ENCODE measurements around the gene FAM20C. TPM values are rescaled to one million over a fixed set of nuclear protein-coding genes. Genes with fewer than 3 reads are reported as not detected.
"Not testable (repeated sequence)": the region's sequence is repeated elsewhere in the genome, so short reads cannot be mapped to it uniquely, and the experiment has no call there.

Gene FAM20C
- polyA plus RNA-seq, 12 donors, result 24.0 to 51.8 (median 32.9) TPM; not detected in 1

DNA sequence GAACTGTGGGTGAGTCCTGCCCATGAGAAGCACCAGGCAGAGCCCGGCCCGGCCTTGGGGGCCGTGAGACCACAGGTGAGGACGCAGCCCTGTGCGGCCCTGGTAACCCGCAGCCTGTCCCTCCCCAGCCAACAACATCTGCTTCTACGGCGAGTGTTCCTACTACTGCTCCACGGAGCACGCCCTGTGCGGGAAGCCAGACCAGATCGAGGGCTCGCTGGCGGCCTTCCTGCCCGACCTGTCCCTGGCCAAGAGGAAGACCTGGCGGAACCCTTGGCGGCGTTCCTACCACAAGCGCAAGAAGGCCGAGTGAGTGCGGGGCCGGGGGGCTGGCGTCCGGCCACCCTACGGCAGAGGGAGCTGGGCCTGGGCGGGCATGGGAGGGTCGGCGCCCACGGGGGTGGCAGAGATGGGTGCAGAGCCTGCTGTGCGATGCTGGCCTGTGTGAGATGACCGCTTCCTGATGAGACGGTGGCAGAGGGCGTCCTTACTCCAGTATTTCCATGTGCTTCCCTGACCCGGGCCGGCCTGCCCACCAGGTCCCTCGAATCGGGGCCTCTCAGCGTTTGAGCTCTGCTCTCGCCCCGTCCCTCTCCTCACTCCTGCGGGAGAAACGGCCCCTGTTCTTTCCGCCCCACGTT lies 63.5 kb downstream of the FAM20C start:
- no peak for DNase-seq

GRCh38 chr7:256461-256940 lies 64.1 kb downstream of the FAM20C start:
- no peak for DNase-seq

DNA sequence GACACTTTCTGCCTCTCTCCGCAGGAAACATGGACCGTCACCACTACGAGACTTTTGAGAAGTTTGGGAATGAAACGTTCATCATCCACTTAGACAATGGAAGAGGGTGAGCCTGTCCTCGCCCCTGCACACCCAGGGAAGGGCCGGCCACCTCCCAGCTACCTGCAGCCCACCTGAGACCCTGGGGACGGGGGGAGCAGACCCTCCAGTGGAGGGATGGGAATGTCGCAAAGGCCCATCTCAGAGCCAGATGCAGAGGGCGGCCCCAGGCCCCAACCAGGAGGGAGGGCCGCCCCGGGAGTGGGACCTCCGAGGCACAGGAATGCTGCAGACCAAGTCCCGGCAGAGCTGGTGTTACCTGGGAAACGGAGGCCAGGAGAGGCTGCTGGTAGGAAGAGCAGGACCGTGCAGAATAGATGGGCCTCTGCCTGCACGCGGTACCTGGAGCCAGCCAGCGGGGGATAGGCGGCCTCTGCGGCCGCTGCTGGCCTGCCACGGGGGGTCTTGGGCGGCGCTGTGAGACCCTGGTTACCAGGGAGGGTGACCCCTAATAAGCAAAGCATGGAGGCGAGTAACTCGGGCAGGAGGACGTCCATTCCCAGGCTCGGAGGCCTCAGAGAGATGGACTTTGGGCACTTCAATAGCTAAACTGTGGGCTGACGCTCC lies 64.7 kb downstream of the FAM20C start:
- DNase-seq, result no peak

DNA sequence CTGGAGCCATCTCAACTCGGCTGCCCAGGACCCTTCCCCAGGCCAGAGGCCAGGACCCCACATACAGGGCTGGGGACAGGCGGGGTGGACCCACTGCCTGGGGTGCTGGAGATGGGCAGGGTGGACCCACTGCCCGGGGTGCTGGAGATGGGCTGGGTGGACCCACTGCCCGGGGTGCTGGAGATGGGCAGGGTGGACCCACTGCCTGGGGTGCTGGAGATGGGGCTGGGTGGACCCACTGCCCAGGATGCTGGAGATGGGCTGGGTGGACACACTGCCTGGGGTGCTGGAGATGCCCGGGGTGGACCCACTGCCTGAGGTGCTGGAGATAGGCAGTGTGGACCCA lies 65.2 kb downstream of the FAM20C start:
- no peak for DNase-seq

- DNase-seq, result no peak
These were observed 66.3 kb downstream of the FAM20C start for GRCh38 chr7:258476-259190.

GRCh38 chr7:259191-259505 lies 66.8 kb downstream of the FAM20C start:
- no peak for DNase-seq

- DNase-seq, result no peak
These were observed 67.5 kb downstream of the FAM20C start for GRCh38 chr7:259751-260405.

- DNase-seq, result no peak
These were observed 68.3 kb downstream of the FAM20C start for GRCh38 chr7:260441-261281.

GRCh38 chr7:261341-262250 lies 69.2 kb downstream of the FAM20C start:
- no peak for DNase-seq

- no peak for DNase-seq
These were observed 69.8 kb downstream of the FAM20C start for GRCh38 chr7:262251-262572.

GRCh38 chr7:262631-263311 lies 70.4 kb downstream of the FAM20C start:
- DNase-seq, result not testable (repeated sequence)

DNA sequence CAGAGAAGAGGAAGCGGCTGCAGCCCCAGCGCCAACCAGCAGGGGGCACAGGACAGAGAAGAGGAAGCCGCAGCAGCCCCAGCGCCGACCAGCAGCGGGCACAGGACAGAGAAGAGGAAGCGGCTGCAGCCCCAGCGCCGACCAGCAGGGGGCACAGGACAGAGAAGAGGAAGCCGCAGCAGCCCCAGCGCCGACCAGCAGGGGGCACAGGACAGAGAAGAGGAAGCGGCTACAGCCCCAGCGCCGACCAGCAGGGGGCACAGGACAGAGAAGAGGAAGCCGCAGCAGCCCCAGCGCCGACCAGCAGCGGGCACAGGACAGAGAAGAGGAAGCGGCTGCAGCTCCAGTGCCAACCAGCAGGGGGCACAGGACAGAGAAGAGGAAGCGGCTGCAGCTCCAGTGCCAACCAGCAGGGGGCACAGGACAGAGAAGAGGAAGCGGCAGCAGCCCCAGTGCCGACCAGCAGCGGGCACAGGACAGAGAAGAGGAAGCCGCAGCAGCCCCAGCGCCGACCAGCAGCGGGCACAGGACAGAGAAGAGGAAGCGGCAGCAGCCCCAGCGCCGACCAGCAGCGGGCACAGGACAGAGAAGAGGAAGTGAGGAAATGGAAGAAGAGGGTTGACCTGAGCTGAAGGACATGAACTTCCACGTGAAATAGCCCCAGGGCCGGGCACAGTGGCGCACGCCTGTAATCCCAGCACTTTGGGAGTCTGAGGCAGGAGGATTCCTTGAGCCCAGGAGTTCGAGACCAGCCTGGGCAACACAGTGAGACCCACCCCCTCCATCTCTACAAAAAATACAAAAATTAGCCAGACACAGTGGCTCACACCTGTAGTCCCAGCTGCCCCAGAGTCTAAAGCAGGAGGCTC lies 71.3 kb downstream of the FAM20C start:
- DNase-seq, result not testable (repeated sequence)

- no peak for DNase-seq
These were observed 72.3 kb downstream of the FAM20C start for GRCh38 chr7:264541-265191.

- no peak for DNase-seq
These were observed 73.0 kb downstream of the FAM20C start for GRCh38 chr7:265192-265997.

- DNase-seq, result no peak
These were observed 73.9 kb downstream of the FAM20C start for GRCh38 chr7:265998-266850.
